Measurements from ENCODE around the gene PSAT1. TPM values are rescaled to one million over a fixed set of nuclear protein-coding genes. Genes with fewer than 3 reads are reported as not detected.

The PSAT1 gene
- total and polyA plus RNA-seq, 5 donors: 1.0 to 2.3 (median 1.4) TPM

GRCh38 chr9:78370991-78371390 lies 74.1 kb downstream of the PSAT1 start:
- WGBS: 80% methylated on average over 7 of the region's 7 CpGs
- Histone ChIP-seq H3K27me3 (ENCODE audit: control insufficient read depth, insufficient read depth) (peaks cover 2% of the 10 kb centered on the region), H3K9me3 (ENCODE audit: control insufficient read depth, low read length) (no peaks in the 10 kb centered on the region), H3K4me3 (ENCODE audit: low read length) (no peak overlapping the region), H3K4me1 (ENCODE audit: control insufficient read depth, insufficient read depth, low read length) (no peaks in the 10 kb centered on the region), H3K27ac (ENCODE audit: low read length) (no peak overlapping the region)
- no peak for DNase-seq
- no peak for ATAC-seq
- intact Hi-C loops (cut with DNase I): loop anchor here in 1 of 4 donors (5.0 kb wide), 1 partner anchor 109 kb away; no protein-coding TSS in a partner anchor

- no peak for DNase-seq
- no peaks in the 10 kb centered on the region for H3K4me1 ChIP-seq (ENCODE audit: control insufficient read depth, insufficient read depth, low read length)
- peaks cover 2% of the 10 kb centered on the region for H3K27me3 ChIP-seq (ENCODE audit: control insufficient read depth, insufficient read depth)
- ATAC-seq: no peak
- 61% methylated on average over 7 of the region's 7 CpGs for WGBS
- H3K4me3 ChIP-seq (ENCODE audit: low read length): no peak overlapping the region
- H3K9me3 ChIP-seq (ENCODE audit: control insufficient read depth, low read length): no peaks in the 10 kb centered on the region
- no peak overlapping the region for H3K27ac ChIP-seq (ENCODE audit: low read length)
- intact Hi-C loops (cut with DNase I): loop anchor here in 1 of 4 donors (5.0 kb wide), 1 partner anchor 110 kb away; no protein-coding TSS in a partner anchor
Measured at GRCh38 chr9:78371981-78372380, 75.1 kb downstream of the PSAT1 start.

Other genes starting within 250 kb of the PSAT1 start
- 1 to 10 TPM; 4.3 to 6.9 (median 5.6) TPM for gene CEP78, start 61.0 kb upstream of the PSAT1 start, total RNA-seq
- gene CEP78, start 61.0 kb upstream of the PSAT1 start, polyA plus RNA-seq: 2.9 TPM

All from right cardiac atrium (tissue), 5 donors.